Smooth muscle cell (in vitro differentiated cells): ENCODE results near the gene TBXAS1. TPM values are rescaled to one million over a fixed set of nuclear protein-coding genes. Genes with fewer than 3 reads are reported as not detected.

Experiments
- DNase-seq: peaks from one replicate; lab custom pipeline; 2025; ENCODE audit not compliant: unreplicated experiment; lab: John Stamatoyannopoulos, UW
- H2AFZ ChIP-seq: fragments of 200-600 bp; sonication (generic); 2 replicates; pipeline ENCODE4 v1.6.0; 2016; ENCODE audit warnings: antibody characterized with exemption, low read depth, mild to moderate bottlenecking
- H3F3A ChIP-seq: fragments of 200-600 bp; sonication (generic); 2 replicates; pipeline ENCODE4 v1.6.0; 2017; ENCODE audit warnings: antibody characterized with exemption, low read depth
- H3K27ac ChIP-seq: fragments of 200-600 bp; sonication (generic); 2 replicates; pipeline ENCODE4 v1.5.1; 2016; ENCODE audit warnings: low read depth, mild to moderate bottlenecking
- H3K27me3 ChIP-seq: fragments of 200-600 bp; sonication (generic); 2 replicates; pipeline ENCODE4 v1.6.1; 2016; ENCODE audit warnings: low read depth, mild to moderate bottlenecking
- H3K36me3 ChIP-seq: fragments of 200-600 bp; sonication (generic); 2 replicates; pipeline ENCODE4 v1.5.1; 2016; ENCODE audit warnings: low read depth
- H3K4me1 ChIP-seq: fragments of 200-600 bp; sonication (generic); 2 replicates; pipeline ENCODE4 v1.5.1; 2016; ENCODE audit warnings: low read depth
- H3K4me2 ChIP-seq: fragments of 200-600 bp; sonication (generic); 2 replicates; pipeline ENCODE4 v1.6.0; 2016; ENCODE audit warnings: mild to moderate bottlenecking
- H3K4me3 ChIP-seq: fragments of 200-600 bp; sonication (generic); 2 replicates; pipeline ENCODE4 v1.5.1; 2016; ENCODE audit warnings: mild to moderate bottlenecking
- H3K79me2 ChIP-seq: fragments of 200-600 bp; sonication (generic); 2 replicates; pipeline ENCODE4 v1.6.0; 2016; ENCODE audit warnings: low read depth, mild to moderate bottlenecking
- H3K9ac ChIP-seq: fragments of 200-600 bp; sonication (generic); 2 replicates; pipeline ENCODE4 v1.6.0; 2016; ENCODE audit warnings: low read depth
- H3K9me3 ChIP-seq: fragments of 200-600 bp; sonication (generic); replicated peaks from 2 replicates; pipeline ENCODE4 v1.5.1; 2016; ENCODE audit warnings: low read depth
- H4K20me1 ChIP-seq: fragments of 200-600 bp; sonication (generic); 2 replicates; pipeline ENCODE4 v1.6.0; 2016; ENCODE audit warnings: low read depth
- CTCF ChIP-seq: fragments of 200-600 bp; sonication (generic); IDR thresholded peaks from 2 replicates; pipeline ENCODE4 v1.5.1; 2017; ENCODE audit warnings: borderline replicate concordance, mild to moderate bottlenecking, antibody characterized with exemption; ENCODE audit not compliant: insufficient read depth, poor library complexity, severe bottlenecking
- WGBS: methylation state at CpG from one replicate; pipeline ENCODE4 v1.1.7; 2016; ENCODE audit warnings: low lambda C conversion rate; 5-methylcytosine and 5-hydroxymethylcytosine counted together
- polyA plus RNA-seq: library from polyadenylated mRNA; unstranded; fragments of >200 nt; fragmentation: Nextera tagmentation; extraction: Ambion mirVana; gene quantifications from 2 replicates; pipeline ENCODE4 v1.2.1, GENCODE V29; 2016
- total RNA-seq: library from RNA; depleted of rRNA; stranded (reverse); fragments of >200 nt; gene quantifications from 2 replicates; pipeline ENCODE4 v1.2.3, GENCODE V29; 2014

The TBXAS1 gene
- total and polyA plus RNA-seq, 2 experiments from 2014 or later = 0.51 TPM; not detected in 1

- no peaks in the 10 kb centered on the region for H3K4me1 ChIP-seq
- no peaks in the 10 kb centered on the region for H3K79me2 ChIP-seq
- H3K27ac ChIP-seq = no peak overlapping the region
- H2AFZ ChIP-seq = no peak overlapping the region
- no peak for TF ChIP-seq CTCF
- no peaks in the 10 kb centered on the region for H3K9me3 ChIP-seq
- 77% methylated on average over 8 of the region's 8 CpGs for WGBS
- H3K4me3 ChIP-seq = no peak overlapping the region
- no peaks in the 10 kb centered on the region for H3K27me3 ChIP-seq
- H3F3A ChIP-seq = no peaks in the 10 kb centered on the region
- DNase-seq = no peak
- H3K4me2 ChIP-seq = no peak overlapping the region
- H3K9ac ChIP-seq = no peak overlapping the region
- H3K36me3 ChIP-seq = no peaks in the 10 kb centered on the region
- H4K20me1 ChIP-seq = no peaks in the 10 kb centered on the region
Observed at GRCh38 chr7:139984642-139985539, 155.8 kb downstream of the TBXAS1 start.

- Histone ChIP-seq H4K20me1 (no peaks in the 10 kb centered on the region), H3F3A (no peaks in the 10 kb centered on the region), H3K27me3 (no peaks in the 10 kb centered on the region), H3K79me2 (no peaks in the 10 kb centered on the region), H3K4me1 (no peaks in the 10 kb centered on the region), H3K4me2 (no peak overlapping the region), H2AFZ (no peak overlapping the region), H3K36me3 (no peaks in the 10 kb centered on the region), H3K9me3 (no peaks in the 10 kb centered on the region), H3K4me3 (no peak overlapping the region), H3K9ac (no peak overlapping the region), H3K27ac (no peak overlapping the region)
- no peak for DNase-seq
- no peak for TF ChIP-seq CTCF
- 96% methylated on average over 10 of the region's 10 CpGs for WGBS
Observed at GRCh38 chr7:139985811-139986210, 156.7 kb downstream of the TBXAS1 start.

GRCh38 chr7:139987691-139988516 lies 158.8 kb downstream of the TBXAS1 start:
- no peak overlapping the region for H3K9ac ChIP-seq
- H4K20me1 ChIP-seq = no peaks in the 10 kb centered on the region
- H3F3A ChIP-seq = no peaks in the 10 kb centered on the region
- H3K4me1 ChIP-seq = no peaks in the 10 kb centered on the region
- H3K4me2 ChIP-seq = no peak overlapping the region
- 81% methylated on average over 13 of the region's 13 CpGs for WGBS
- H3K4me3 ChIP-seq = no peak overlapping the region
- H3K9me3 ChIP-seq = no peaks in the 10 kb centered on the region
- no peak overlapping the region for H3K27ac ChIP-seq
- H2AFZ ChIP-seq = no peak overlapping the region
- H3K36me3 ChIP-seq = no peaks in the 10 kb centered on the region
- no peak for DNase-seq
- no peak for TF ChIP-seq CTCF
- no peaks in the 10 kb centered on the region for H3K79me2 ChIP-seq
- H3K27me3 ChIP-seq = no peaks in the 10 kb centered on the region
